A549 (cell line): ENCODE results near the gene SLC8A1. TPM values are rescaled to one million over a fixed set of nuclear protein-coding genes. Genes with fewer than 3 reads are reported as not detected.

ENCODE experiments used
- ATAC-seq, 2 experiments: fragments of 200-7000 bp in 1 of 2; fragments of >200 bp in 1 of 2; cut with Nextera tagmentation in 1 of 2; cut with Tn5 transposase in 1 of 2; 3 replicates each; pipeline versions ENCODE4 v1.8.0 to v1.9.1; 2018 to 2020; ENCODE audit warnings: mild to moderate bottlenecking in 1 of 2, moderate library complexity in 1 of 2
- CTCF ChIA-PET: fragments of 300-600 bp; sonication (Branson Sonifier 250); formaldehyde crosslinking; extraction: SDS; loops from one replicate; lab custom pipeline; 2021; ENCODE audit warnings: antibody characterized with exemption, inconsistent platforms; lab: Yijun Ruan, JAX
- POLR2A ChIA-PET: fragments of 350-600 bp; formaldehyde crosslinking; extraction: SDS; loops from one replicate; lab custom pipeline; 2021; ENCODE audit warnings: antibody characterized with exemption, inconsistent platforms; lab: Yijun Ruan, JAX
- DNase-seq, 2 experiments: peaks; one replicate each; pipeline versions ENCODE4 v3.0.0 to v3.0.0-alpha.2; 2011 to 2016; ENCODE audit warnings: low read depth in 1 of 2, low spot score in 1 of 2
- FAIRE-seq: peaks from 2 replicates; lab custom pipeline; 2011; peaks lifted over from hg19 to GRCh38; lab: Jason Lieb, UNC
- H3K27ac ChIP-seq, 2 experiments: fragments of >200 bp; sonication (Bioruptor Twin); formaldehyde crosslinking; 3 replicates each; pipeline ENCODE4 v1.5.1; 2016 to 2017
- H3K4me1 ChIP-seq: fragments of >200 bp; sonication (Bioruptor Twin); formaldehyde crosslinking; 3 replicates; pipeline ENCODE4 v1.6.1; 2016
- H3K4me2 ChIP-seq: fragments of >200 bp; sonication (Bioruptor Twin); formaldehyde crosslinking; 3 replicates; pipeline ENCODE4 v1.6.1; 2016
- H3K4me3 ChIP-seq: fragments of >200 bp; sonication (Bioruptor Twin); formaldehyde crosslinking; 3 replicates; pipeline ENCODE4 v1.5.1; 2016
- H3K9me3 ChIP-seq: fragments of >200 bp; sonication (Bioruptor Twin); formaldehyde crosslinking; 3 replicates; pipeline ENCODE4 v1.6.1; 2016
- ATOH8 ChIP-seq: fragments of 250-450 bp; sonication (Bioruptor Pico); IDR thresholded peaks from 2 replicates; pipeline ENCODE4 v1.5.0; 2020; ENCODE audit warnings: low read depth, mild to moderate bottlenecking, moderate library complexity
- CEBPB ChIP-seq, 2 experiments: fragments of >200 bp in 1 of 2; sonication (Bioruptor Twin) in 1 of 2; formaldehyde crosslinking in 1 of 2; IDR thresholded peaks; 2 replicates each; pipeline ENCODE4 v1.6.1; 2012 to 2016
- CHD2 ChIP-seq: fragments of 150-350 bp; IDR thresholded peaks from 2 replicates; pipeline ENCODE4 v1.6.1; 2014; ENCODE audit warnings: low read length; ENCODE audit not compliant: partially characterized antibody
- CHD4 ChIP-seq: fragments of 200-600 bp; sonication (generic); IDR thresholded peaks from 2 replicates; pipeline ENCODE4 v1.6.1; 2016; ENCODE audit warnings: antibody characterized with exemption, mild to moderate bottlenecking, borderline replicate concordance
- E2F6 ChIP-seq: IDR thresholded peaks from 2 replicates; pipeline ENCODE4 v1.6.1; 2012; ENCODE audit warnings: low read depth, borderline replicate concordance
- FOSB ChIP-seq: fragments of 250-450 bp; sonication (Bioruptor Pico); IDR thresholded peaks from 2 replicates; pipeline ENCODE4 v1.5.0; 2020; ENCODE audit warnings: mild to moderate bottlenecking, moderate library complexity
- FOXS1 ChIP-seq: fragments of 250-450 bp; sonication (Bioruptor Pico); IDR thresholded peaks from 2 replicates; pipeline ENCODE4 v1.5.0; 2020; ENCODE audit warnings: mild to moderate bottlenecking, moderate library complexity
- GATA3 ChIP-seq: IDR thresholded peaks from 2 replicates; pipeline ENCODE4 v1.6.1; 2012; ENCODE audit warnings: borderline replicate concordance
- HDAC2 ChIP-seq: fragments of 200-600 bp; sonication (generic); IDR thresholded peaks from 2 replicates; pipeline ENCODE4 v1.6.1; 2016
- HMGXB4 ChIP-seq: fragments of 250-450 bp; sonication (Bioruptor Pico); IDR thresholded peaks from 2 replicates; pipeline ENCODE4 v1.5.0; 2021; ENCODE audit warnings: mild to moderate bottlenecking, moderate library complexity, borderline replicate concordance
- HOXB5 ChIP-seq: fragments of 250-450 bp; sonication (Bioruptor Pico); IDR thresholded peaks from 2 replicates; pipeline ENCODE4 v1.5.0; 2020; ENCODE audit warnings: mild to moderate bottlenecking, moderate library complexity
- JUN ChIP-seq, 2 experiments: fragments of >200 bp; sonication (Bioruptor Twin); formaldehyde crosslinking; IDR thresholded peaks; 2 replicates in 1 of 2; 3 replicates in 1 of 2; pipeline ENCODE4 v1.6.1; 2016 to 2017
- KDM1A ChIP-seq: fragments of 200-600 bp; sonication (generic); IDR thresholded peaks from 2 replicates; pipeline ENCODE4 v1.6.1; 2016; ENCODE audit warnings: low read depth, mild to moderate bottlenecking
- MAX ChIP-seq: IDR thresholded peaks from 2 replicates; pipeline ENCODE4 v1.6.1; 2012
- MAZ ChIP-seq: fragments of 150-350 bp; IDR thresholded peaks from 2 replicates; pipeline ENCODE4 v1.6.1; 2014; ENCODE audit warnings: antibody characterized with exemption, low read depth, low read length, borderline replicate concordance
- MYC ChIP-seq: IDR thresholded peaks from 2 replicates; pipeline ENCODE4 v1.6.1; 2012; ENCODE audit warnings: mild to moderate bottlenecking, inconsistent platforms, low read length, improper control_type of control experiment, borderline replicate concordance
- NPAS2 ChIP-seq: fragments of 250-450 bp; sonication (Bioruptor Pico); IDR thresholded peaks from 2 replicates; pipeline ENCODE4 v1.8.0; 2022; ENCODE audit warnings: mild to moderate bottlenecking, moderate library complexity, borderline replicate concordance
- NR3C1 ChIP-seq: fragments of >200 bp; sonication (Bioruptor Twin); formaldehyde crosslinking; IDR thresholded peaks from 3 replicates; pipeline ENCODE4 v1.6.1; 2017
- RAD21 ChIP-seq, 2 experiments: fragments of >200 bp in 1 of 2; sonication (Bioruptor Twin) in 1 of 2; formaldehyde crosslinking in 1 of 2; IDR thresholded peaks in 1 of 2; conservative IDR thresholded peaks in 1 of 2; 2 replicates in 1 of 2; 3 replicates in 1 of 2; pipeline ENCODE4 v1.6.1; 2012 to 2018; ENCODE audit warnings: inconsistent platforms in 1 of 2
- REST ChIP-seq: fragments of 200-600 bp; sonication (generic); IDR thresholded peaks from 2 replicates; pipeline ENCODE4 v1.6.1; 2016; ENCODE audit warnings: antibody characterized with exemption, mild to moderate bottlenecking, moderate library complexity
- RFX5 ChIP-seq: fragments of 450-650 bp; IDR thresholded peaks from 2 replicates; pipeline ENCODE4 v1.7.1; 2014; ENCODE audit warnings: antibody characterized with exemption, mild to moderate bottlenecking, moderate library complexity
- TP53 ChIP-seq: fragments of 250-450 bp; sonication (Bioruptor Pico); IDR thresholded peaks from 2 replicates; pipeline ENCODE4 v1.5.0; 2021; ENCODE audit warnings: mild to moderate bottlenecking, moderate library complexity
- USF2 ChIP-seq: fragments of 450-650 bp; IDR thresholded peaks from 2 replicates; pipeline ENCODE4 v1.6.1; 2014; ENCODE audit warnings: antibody characterized with exemption
- WGBS: methylation state at CpG from one replicate; pipeline ENCODE4 v1.1.6; 2017; ENCODE audit errors: missing lambda C conversion rate; 5-methylcytosine and 5-hydroxymethylcytosine counted together
- polyA plus RNA-seq, 4 experiments: library from polyadenylated mRNA; depleted of rRNA in 3 of 4; stranded (reverse); fragments of >200 nt; fragmentation: RNase III in 1 of 4; extraction: RNeasy Plus Mini Kit Qiagen cat#74134 plus additional on column Dnase treatment in 1 of 4; gene quantifications; 2 replicates in 3 of 4; 3 replicates in 1 of 4; pipeline ENCODE4 v1.2.3, GENCODE V29; 2011 to 2017

Gene SLC8A1
- polyA plus RNA-seq, 2 of the 4 experiments (the other 2 are of a cell fraction) = 0.28 to 0.92 TPM

GRCh38 chr2:40105593-40105992, 346.3 kb downstream of the SLC8A1 start:
- FAIRE-seq (no peak), ATAC-seq (no peak), DNase-seq (no peak)
- 65% methylated on average over 5 of the region's 5 CpGs for WGBS
- Histone ChIP-seq H3K4me2 (no peak overlapping the region), H3K27ac (no peak overlapping the region), H3K9me3 (no peaks in the 10 kb centered on the region), H3K4me3 (no peak overlapping the region), H3K4me1 (no peaks in the 10 kb centered on the region)
- ChIA-PET CTCF (no interaction called here), POLR2A (no interaction called here)
- no peak for TF ChIP-seq MAZ
- TF ChIP-seq FOXS1 (CRISPR knock-in tag) = no peak
- TF ChIP-seq KDM1A = no peak
- TF ChIP-seq MYC = no peak

- Histone ChIP-seq H3K27ac (no peak overlapping the region), H3K9me3 (no peaks in the 10 kb centered on the region), H3K4me1 (no peaks in the 10 kb centered on the region), H3K4me3 (no peak overlapping the region), H3K4me2 (no peak overlapping the region)
- CTCF ChIA-PET = no interaction called here
- FAIRE-seq (no peak), DNase-seq (no peak), ATAC-seq (no peak)
- 37% methylated on average over 2 of the region's 2 CpGs for WGBS
- POLR2A ChIA-PET = no interaction called here
- TF ChIP-seq GATA3 = no peak
- TF ChIP-seq RFX5 = no peak
- no peak for TF ChIP-seq HMGXB4 (CRISPR knock-in tag)
- TF ChIP-seq MAX = no peak
- no peak for TF ChIP-seq HDAC2
- TF ChIP-seq JUN (IDR thresholded peaks at IDR 0.05) = no peak
- TF ChIP-seq MAZ = no peak
- TF ChIP-seq FOSB (CRISPR knock-in tag) = no peak
- TF ChIP-seq REST = no peak
- TF ChIP-seq HOXB5 (CRISPR knock-in tag) = no peak
- no peak for TF ChIP-seq RAD21 (conservative IDR thresholded peaks at IDR 0.05 in 1 of 2, IDR thresholded peaks at IDR 0.05 in 1 of 2)
- no peak for TF ChIP-seq CEBPB (IDR thresholded peaks at IDR 0.05)
- TF ChIP-seq TP53 (CRISPR knock-in tag) = no peak
- no peak for TF ChIP-seq NR3C1
- TF ChIP-seq CHD4 = no peak
- TF ChIP-seq E2F6 = no peak
- no peak for TF ChIP-seq NPAS2
- TF ChIP-seq ATOH8 (CRISPR knock-in tag) = no peak
- TF ChIP-seq CHD2 = no peak
- TF ChIP-seq USF2 = no peak
These were observed 348.3 kb downstream of the SLC8A1 start for GRCh38 chr2:40103590-40103989.
